ENCODE results near the gene CHST4.

Gene CHST4

GRCh38 chr16:71528257-71528656 is 2.0 kb downstream of the CHST4 start:
- no peak overlapping the region for H3K4me3 ChIP-seq (ENCODE audit: low read length)
- no peaks in the 10 kb centered on the region for H3K9me2 ChIP-seq (replicated peaks; ENCODE audit: control insufficient read depth, low read length)
- TF ChIP-seq, protein P1, sequence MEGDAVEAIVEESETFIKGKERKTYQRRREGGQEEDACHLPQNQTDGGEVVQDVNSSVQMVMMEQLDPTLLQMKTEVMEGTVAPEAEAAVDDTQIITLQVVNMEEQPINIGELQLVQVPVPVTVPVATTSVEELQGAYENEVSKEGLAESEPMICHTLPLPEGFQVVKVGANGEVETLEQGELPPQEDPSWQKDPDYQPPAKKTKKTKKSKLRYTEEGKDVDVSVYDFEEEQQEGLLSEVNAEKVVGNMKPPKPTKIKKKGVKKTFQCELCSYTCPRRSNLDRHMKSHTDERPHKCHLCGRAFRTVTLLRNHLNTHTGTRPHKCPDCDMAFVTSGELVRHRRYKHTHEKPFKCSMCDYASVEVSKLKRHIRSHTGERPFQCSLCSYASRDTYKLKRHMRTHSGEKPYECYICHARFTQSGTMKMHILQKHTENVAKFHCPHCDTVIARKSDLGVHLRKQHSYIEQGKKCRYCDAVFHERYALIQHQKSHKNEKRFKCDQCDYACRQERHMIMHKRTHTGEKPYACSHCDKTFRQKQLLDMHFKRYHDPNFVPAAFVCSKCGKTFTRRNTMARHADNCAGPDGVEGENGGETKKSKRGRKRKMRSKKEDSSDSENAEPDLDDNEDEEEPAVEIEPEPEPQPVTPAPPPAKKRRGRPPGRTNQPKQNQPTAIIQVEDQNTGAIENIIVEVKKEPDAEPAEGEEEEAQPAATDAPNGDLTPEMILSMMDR (IDR thresholded peaks at IDR 0.05; ENCODE audit: low read depth, low read length, poor library complexity, severe bottlenecking), result no peak
- no peak for TF ChIP-seq EZH2phosphoT487 (IDR thresholded peaks at IDR 0.05; ENCODE audit: borderline replicate concordance, low read length)
- no peaks in the 10 kb centered on the region for H3F3A ChIP-seq (ENCODE audit: control insufficient read depth, insufficient read depth)
- peaks cover 31% of the 10 kb centered on the region for H3K27me3 ChIP-seq (ENCODE audit: control insufficient read depth, low read length)
- no peaks in the 10 kb centered on the region for H4K20me1 ChIP-seq (ENCODE audit: control insufficient read depth, insufficient read depth, low read depth, low read length)
- no peaks in the 10 kb centered on the region for H3K9me3 ChIP-seq (ENCODE audit: control insufficient read depth, insufficient read depth, low read length)
- no peaks in the 10 kb centered on the region for H3K36me3 ChIP-seq (ENCODE audit: control insufficient read depth, low read length)
- no peak overlapping the region for H3K4me2 ChIP-seq (ENCODE audit: low read length)
- H3K4me1 ChIP-seq (ENCODE audit: control insufficient read depth, low read length), result no peaks in the 10 kb centered on the region
- no peak overlapping the region for H3K27ac ChIP-seq (ENCODE audit: low read depth, low read length)
- H3K79me2 ChIP-seq (ENCODE audit: control insufficient read depth, low read length), result no peaks in the 10 kb centered on the region

- H4K20me1 ChIP-seq (ENCODE audit: control insufficient read depth, insufficient read depth, low read depth, low read length), result no peaks in the 10 kb centered on the region
- H3K27me3 ChIP-seq (ENCODE audit: control insufficient read depth, low read length), result peaks cover 31% of the 10 kb centered on the region
- no peaks in the 10 kb centered on the region for H3K9me3 ChIP-seq (ENCODE audit: control insufficient read depth, insufficient read depth, low read length)
- H3K4me1 ChIP-seq (ENCODE audit: control insufficient read depth, low read length), result no peaks in the 10 kb centered on the region
- no peaks in the 10 kb centered on the region for H3F3A ChIP-seq (ENCODE audit: control insufficient read depth, insufficient read depth)
- H3K79me2 ChIP-seq (ENCODE audit: control insufficient read depth, low read length), result no peaks in the 10 kb centered on the region
- H3K27ac ChIP-seq (ENCODE audit: low read depth, low read length), result no peak overlapping the region
- TF ChIP-seq EZH2phosphoT487 (IDR thresholded peaks at IDR 0.05; ENCODE audit: borderline replicate concordance, low read length), result no peak
- TF ChIP-seq, protein P1 (IDR thresholded peaks at IDR 0.05; ENCODE audit: low read depth, low read length, poor library complexity, severe bottlenecking), result no peak
- no peaks in the 10 kb centered on the region for H3K36me3 ChIP-seq (ENCODE audit: control insufficient read depth, low read length)
- H3K9me2 ChIP-seq (replicated peaks; ENCODE audit: control insufficient read depth, low read length), result no peaks in the 10 kb centered on the region
- H3K4me2 ChIP-seq (ENCODE audit: low read length), result no peak overlapping the region
- H3K4me3 ChIP-seq (ENCODE audit: low read length), result no peak overlapping the region
These were observed 2.6 kb downstream of the CHST4 start for GRCh38 chr16:71528863-71529262.

- Histone ChIP-seq H3K4me2 (ENCODE audit: low read length) (no peak overlapping the region), H3K9me3 (ENCODE audit: control insufficient read depth, insufficient read depth, low read length) (no peaks in the 10 kb centered on the region), H3K9me2 (replicated peaks; ENCODE audit: control insufficient read depth, low read length) (no peaks in the 10 kb centered on the region), H3K4me3 (ENCODE audit: low read length) (no peak overlapping the region), H3F3A (ENCODE audit: control insufficient read depth, insufficient read depth) (no peaks in the 10 kb centered on the region), H4K20me1 (ENCODE audit: control insufficient read depth, insufficient read depth, low read depth, low read length) (no peaks in the 10 kb centered on the region), H3K27ac (ENCODE audit: low read depth, low read length) (no peak overlapping the region), H3K79me2 (ENCODE audit: control insufficient read depth, low read length) (no peaks in the 10 kb centered on the region), H3K36me3 (ENCODE audit: control insufficient read depth, low read length) (no peaks in the 10 kb centered on the region), H3K4me1 (ENCODE audit: control insufficient read depth, low read length) (no peaks in the 10 kb centered on the region), H3K27me3 (ENCODE audit: control insufficient read depth, low read length) (peaks cover 3% of the 10 kb centered on the region; the same call in 1 of the 2 replicates)
- TF ChIP-seq, protein P1 (IDR thresholded peaks at IDR 0.05; ENCODE audit: low read depth, low read length, poor library complexity, severe bottlenecking), result no peak
- TF ChIP-seq EZH2phosphoT487 (IDR thresholded peaks at IDR 0.05; ENCODE audit: borderline replicate concordance, low read length), result no peak
These were observed 6.1 kb downstream of the CHST4 start for GRCh38 chr16:71532366-71532765.
